SKM-1 treated with dmso at 0.1 percent for 144 hours (cell line): Measurements from ENCODE around the gene PPP1R1A.

ENCODE experiments used
- DNase-seq: peaks from one replicate; lab custom pipeline; 2025; ENCODE audit not compliant: unreplicated experiment; lab: John Stamatoyannopoulos, UW

Gene PPP1R1A

GRCh38 chr12:54572881-54573280, 15.6 kb downstream of the PPP1R1A start:
- no peak for DNase-seq

GRCh38 chr12:54571193-54572188, 17.0 kb downstream of the PPP1R1A start:
- DNase-seq = no peak

- no peak for DNase-seq
Observed at GRCh38 chr12:54569995-54570528, 18.4 kb downstream of the PPP1R1A start.

- DNase-seq = no peak
Observed at GRCh38 chr12:54569072-54569471, 19.4 kb downstream of the PPP1R1A start.

- DNase-seq = no peak
Observed at GRCh38 chr12:54566792-54567191, 21.7 kb downstream of the PPP1R1A start.

- no peak for DNase-seq
Observed at GRCh38 chr12:54565986-54566544, 22.4 kb downstream of the PPP1R1A start.

GRCh38 chr12:54565310-54565985, 23.0 kb downstream of the PPP1R1A start:
- DNase-seq = no peak

- DNase-seq = no peak
Observed at GRCh38 chr12:54564768-54565167, 23.7 kb downstream of the PPP1R1A start.

- no peak for DNase-seq
Observed at GRCh38 chr12:54563787-54564186, 24.7 kb downstream of the PPP1R1A start.

- DNase-seq = no peak
Observed at GRCh38 chr12:54562750-54563356, 25.6 kb downstream of the PPP1R1A start.

- peak; percentile 35 for DNase-seq
Observed at GRCh38 chr12:54561164-54561563, 27.3 kb downstream of the PPP1R1A start.

- no peak for DNase-seq
Observed at GRCh38 chr12:54560374-54560858, 28.0 kb downstream of the PPP1R1A start.

- DNase-seq = no peak
Observed at GRCh38 chr12:54558759-54559158, 29.7 kb downstream of the PPP1R1A start.

- no peak for DNase-seq
Observed at GRCh38 chr12:54558311-54558710, 30.1 kb downstream of the PPP1R1A start.

- no peak for DNase-seq
Observed at GRCh38 chr12:54555670-54556257, 32.7 kb downstream of the PPP1R1A start.

GRCh38 chr12:54549774-54550451, 38.5 kb downstream of the PPP1R1A start:
- no peak for DNase-seq

GRCh38 chr12:54546511-54546910, 41.9 kb downstream of the PPP1R1A start:
- DNase-seq = no peak

- no peak for DNase-seq
Observed at GRCh38 chr12:54544743-54545142, 43.7 kb downstream of the PPP1R1A start.

GRCh38 chr12:54543526-54543925, 44.9 kb downstream of the PPP1R1A start:
- no peak for DNase-seq

GRCh38 chr12:54541751-54542290, 46.6 kb downstream of the PPP1R1A start:
- DNase-seq = no peak
